ENCODE results near the gene IQSEC1.

DNA sequence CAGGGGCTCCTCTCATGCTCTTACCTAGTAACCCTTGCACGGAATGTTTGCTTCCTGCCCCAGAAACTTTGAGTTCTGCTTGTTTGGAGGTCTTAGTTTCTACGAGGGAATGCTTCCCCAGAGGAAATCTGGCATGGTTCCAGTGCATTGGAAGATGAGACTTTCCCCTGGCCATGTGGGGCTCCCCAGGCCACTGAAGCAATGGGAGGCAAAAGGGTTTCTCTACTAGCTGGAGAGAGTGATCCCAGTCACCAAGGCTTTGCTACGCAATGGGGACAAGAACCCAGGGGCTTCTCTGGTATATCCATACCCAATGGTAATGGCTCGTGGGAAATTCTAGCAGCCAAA is 187.7 kb downstream of the IQSEC1 start:
- TF ChIP-seq, protein P1, sequence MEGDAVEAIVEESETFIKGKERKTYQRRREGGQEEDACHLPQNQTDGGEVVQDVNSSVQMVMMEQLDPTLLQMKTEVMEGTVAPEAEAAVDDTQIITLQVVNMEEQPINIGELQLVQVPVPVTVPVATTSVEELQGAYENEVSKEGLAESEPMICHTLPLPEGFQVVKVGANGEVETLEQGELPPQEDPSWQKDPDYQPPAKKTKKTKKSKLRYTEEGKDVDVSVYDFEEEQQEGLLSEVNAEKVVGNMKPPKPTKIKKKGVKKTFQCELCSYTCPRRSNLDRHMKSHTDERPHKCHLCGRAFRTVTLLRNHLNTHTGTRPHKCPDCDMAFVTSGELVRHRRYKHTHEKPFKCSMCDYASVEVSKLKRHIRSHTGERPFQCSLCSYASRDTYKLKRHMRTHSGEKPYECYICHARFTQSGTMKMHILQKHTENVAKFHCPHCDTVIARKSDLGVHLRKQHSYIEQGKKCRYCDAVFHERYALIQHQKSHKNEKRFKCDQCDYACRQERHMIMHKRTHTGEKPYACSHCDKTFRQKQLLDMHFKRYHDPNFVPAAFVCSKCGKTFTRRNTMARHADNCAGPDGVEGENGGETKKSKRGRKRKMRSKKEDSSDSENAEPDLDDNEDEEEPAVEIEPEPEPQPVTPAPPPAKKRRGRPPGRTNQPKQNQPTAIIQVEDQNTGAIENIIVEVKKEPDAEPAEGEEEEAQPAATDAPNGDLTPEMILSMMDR (IDR thresholded peaks at IDR 0.05), result no peak
- TF ChIP-seq POLR2AphosphoS5 (IDR thresholded peaks at IDR 0.05), result no peak

Data from transverse colon (tissue), 4 donors.